ENCODE data around the gene PHIP.

DNA sequence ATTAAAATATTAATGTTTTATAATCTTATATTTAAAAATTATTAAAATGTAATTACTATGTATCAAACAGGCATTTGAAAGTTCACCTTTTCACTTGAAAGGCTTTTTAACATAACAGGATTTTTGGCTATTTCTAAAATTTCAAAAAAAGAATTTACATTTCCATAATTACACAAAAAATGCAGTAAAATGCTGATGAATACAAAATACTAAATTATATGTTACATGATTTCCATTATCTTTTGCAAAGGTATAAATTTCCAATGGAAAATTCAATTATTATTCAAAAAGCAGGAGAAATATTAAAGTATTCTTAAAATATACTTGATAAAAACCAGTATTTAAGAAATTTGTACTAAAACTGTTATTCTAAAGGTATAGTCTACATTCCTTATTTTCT lies 66.1 kb downstream of the PHIP start:
- TF ChIP-seq, protein P1, sequence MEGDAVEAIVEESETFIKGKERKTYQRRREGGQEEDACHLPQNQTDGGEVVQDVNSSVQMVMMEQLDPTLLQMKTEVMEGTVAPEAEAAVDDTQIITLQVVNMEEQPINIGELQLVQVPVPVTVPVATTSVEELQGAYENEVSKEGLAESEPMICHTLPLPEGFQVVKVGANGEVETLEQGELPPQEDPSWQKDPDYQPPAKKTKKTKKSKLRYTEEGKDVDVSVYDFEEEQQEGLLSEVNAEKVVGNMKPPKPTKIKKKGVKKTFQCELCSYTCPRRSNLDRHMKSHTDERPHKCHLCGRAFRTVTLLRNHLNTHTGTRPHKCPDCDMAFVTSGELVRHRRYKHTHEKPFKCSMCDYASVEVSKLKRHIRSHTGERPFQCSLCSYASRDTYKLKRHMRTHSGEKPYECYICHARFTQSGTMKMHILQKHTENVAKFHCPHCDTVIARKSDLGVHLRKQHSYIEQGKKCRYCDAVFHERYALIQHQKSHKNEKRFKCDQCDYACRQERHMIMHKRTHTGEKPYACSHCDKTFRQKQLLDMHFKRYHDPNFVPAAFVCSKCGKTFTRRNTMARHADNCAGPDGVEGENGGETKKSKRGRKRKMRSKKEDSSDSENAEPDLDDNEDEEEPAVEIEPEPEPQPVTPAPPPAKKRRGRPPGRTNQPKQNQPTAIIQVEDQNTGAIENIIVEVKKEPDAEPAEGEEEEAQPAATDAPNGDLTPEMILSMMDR (conservative IDR thresholded peaks at IDR 0.05), result no peak
- no peak for TF ChIP-seq ZFX (IDR thresholded peaks at IDR 0.05)

Data from C4-2B (cell line).